PFSK-1 (cell line): Measurements from ENCODE around the gene SPHK2.

Source experiments
- FOXP2 ChIP-seq: optimal IDR thresholded peaks from 2 replicates; pipeline ENCODE3; 2011; ENCODE audit warnings: borderline replicate concordance, control low read depth, inconsistent platforms; ENCODE audit not compliant: insufficient read depth; ENCODE audit errors: extremely low read length, extremely low read depth
- POLR2AphosphoS5 ChIP-seq: IDR thresholded peaks from 2 replicates; pipeline ENCODE4 v1.6.1; 2012; ENCODE audit warnings: low read depth, mild to moderate bottlenecking, control low read depth, low read length, moderate library complexity
- SIN3A ChIP-seq: IDR thresholded peaks from 2 replicates; pipeline ENCODE4 v1.6.1; 2012; ENCODE audit warnings: mild to moderate bottlenecking, low read length, moderate library complexity, borderline replicate concordance; ENCODE audit not compliant: insufficient read depth

DNA sequence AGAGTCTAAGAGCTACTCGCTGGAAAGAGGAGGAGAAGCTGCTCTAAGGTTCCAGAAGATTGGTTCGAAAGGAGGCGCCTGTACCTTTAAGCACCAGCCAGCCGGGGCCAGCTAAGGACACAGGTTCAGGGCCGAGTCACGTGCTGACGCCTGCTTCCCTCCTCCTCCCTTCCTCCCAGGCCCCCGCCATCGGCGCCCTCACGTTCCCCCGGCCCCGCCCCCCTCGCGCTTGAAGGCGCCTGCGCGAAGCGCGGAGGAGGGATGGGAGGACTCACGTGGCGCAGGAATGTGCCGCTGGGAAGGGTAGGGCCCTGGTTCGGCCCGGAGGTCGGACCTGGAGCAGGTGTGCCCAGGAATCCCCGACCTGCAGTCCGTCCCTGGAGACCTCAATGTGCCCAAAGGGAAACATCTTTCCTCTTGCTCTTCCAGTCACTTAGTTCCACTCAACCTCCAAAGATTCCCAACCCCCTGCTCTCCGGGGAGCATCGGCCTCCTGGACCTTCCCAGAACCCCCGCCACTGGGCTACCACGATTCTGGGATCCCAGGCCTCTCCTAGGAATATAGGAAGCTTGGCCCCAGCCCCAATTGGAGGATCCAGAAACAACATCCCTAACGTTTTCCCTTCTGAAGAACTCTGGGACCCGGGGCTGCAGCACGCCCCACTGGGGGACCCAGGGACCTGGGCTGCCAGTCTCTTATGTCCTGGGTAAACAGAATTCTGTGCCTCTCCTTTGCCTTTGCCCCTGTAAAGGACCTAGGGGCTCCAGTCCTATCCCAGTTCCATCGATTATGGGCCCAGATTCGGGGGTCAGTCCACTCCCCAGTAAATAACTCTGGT lies 15.3 kb downstream of the SPHK2 start:
- TF ChIP-seq SIN3A (peak; percentile 37; the same call in 1 of the 2 replicates), POLR2AphosphoS5 (no peak), FOXP2 (peak; percentile 76)
